HCT116 (cell line): ENCODE results near the gene PPP1R37. TPM values are rescaled to one million over a fixed set of nuclear protein-coding genes. Genes with fewer than 3 reads are reported as not detected.

Source experiments
- ATAC-seq: fragments of 200-7000 bp; cut with Tn5 transposase; 2 replicates; pipeline ENCODE4 v1.9.1; 2020; ENCODE audit warnings: mild to moderate bottlenecking, moderate library complexity
- BruUV-seq: library from RNA; stranded (reverse); fragments of 400-500 nt; replicated peaks from 2 replicates; lab custom pipeline; 2021; lab: Mats Ljungman, UMichigan
- CTCF ChIA-PET: fragments of 300-600 bp; sonication (Branson Sonifier 250); formaldehyde crosslinking; loops from one replicate; lab custom pipeline; 2021; ENCODE audit warnings: antibody characterized with exemption; lab: Charles Lee
- POLR2A ChIA-PET: fragments of 300-600, 350-600 bp; sonication (Branson Sonifier 250); formaldehyde crosslinking; loops from one replicate; lab custom pipeline; 2021; ENCODE audit warnings: antibody characterized with exemption; lab: Charles Lee
- RAD21 ChIA-PET, 2 experiments: fragments of 300-600 bp; sonication (Branson Sonifier 250); formaldehyde crosslinking; loops; one replicate each; lab custom pipeline; 2023; ENCODE audit warnings: low total read pairs in 2 of 2; ENCODE audit not compliant: uncharacterized antibody in 2 of 2, unreplicated experiment in 2 of 2, low non-redundant PET in 1 of 2; lab: Charles Lee
- DNase-seq: peaks from one replicate; pipeline ENCODE4 v3.0.0-alpha.2; 2010; ENCODE audit warnings: low read depth, low spot score
- H2AFZ ChIP-seq: fragments of 200-600 bp; shearing (Covaris generic), sonication (generic); 2 replicates; pipeline ENCODE4 v1.6.1; 2017; ENCODE audit warnings: low read depth, mixed run types, mixed read lengths, antibody characterized with exemption, low read length; ENCODE audit not compliant: poor library complexity, severe bottlenecking
- H3K27ac ChIP-seq: 2 replicates; pipeline ENCODE4 v1.5.1; 2012; ENCODE audit warnings: low read depth, low read length
- H3K27me3 ChIP-seq: fragments of 200-600 bp; sonication (generic); 2 replicates; pipeline ENCODE4 v1.6.1; 2016; ENCODE audit warnings: mixed run types, low read length, mixed read lengths; ENCODE audit not compliant: insufficient read depth
- H3K36me3 ChIP-seq, 2 experiments: fragments of 200-500 bp in 1 of 2; fragments of 200-600 bp in 1 of 2; sonication (Bioruptor generic) in 1 of 2; sonication (generic) in 1 of 2; 2 replicates each; pipeline versions ENCODE4 v1.5.1 to v1.6.1; 2014 to 2016; ENCODE audit warnings: low read length in 2 of 2, inconsistent platforms in 1 of 2, mixed read lengths in 1 of 2, mixed run types in 1 of 2; ENCODE audit not compliant: insufficient read depth in 2 of 2, control insufficient read depth in 1 of 2
- H3K4me1 ChIP-seq, 2 experiments: fragments of 200-600 bp in 1 of 2; sonication (generic) in 1 of 2; 2 replicates each; pipeline versions ENCODE4 v1.5.1 to v1.6.1; 2012 to 2017; ENCODE audit warnings: low read length in 2 of 2, inconsistent platforms in 1 of 2, mild to moderate bottlenecking in 1 of 2, mixed read lengths in 1 of 2, mixed run types in 1 of 2, moderate library complexity in 1 of 2; ENCODE audit not compliant: insufficient read depth in 2 of 2, control insufficient read depth in 1 of 2
- H3K4me2 ChIP-seq: fragments of 200-600 bp; sonication (generic); 2 replicates; pipeline ENCODE4 v1.6.1; 2017; ENCODE audit warnings: mixed run types, low read length, mixed read lengths
- H3K4me3 ChIP-seq, 2 experiments: fragments of 200-600 bp in 1 of 2; sonication (generic) in 1 of 2; replicated peaks in 1 of 2; 2 replicates each; pipeline ENCODE4 v1.5.1; 2011 to 2016; ENCODE audit warnings: low read length in 2 of 2, control low read depth in 1 of 2, low read depth in 1 of 2, mild to moderate bottlenecking in 1 of 2, mixed read lengths in 1 of 2, mixed run types in 1 of 2
- H3K79me2 ChIP-seq: fragments of 200-600 bp; sonication (generic); 2 replicates; pipeline ENCODE4 v1.6.1; 2017; ENCODE audit warnings: mild to moderate bottlenecking, mixed run types, low read length, moderate library complexity, mixed read lengths; ENCODE audit not compliant: insufficient read depth
- H3K9ac ChIP-seq: fragments of 200-600 bp; sonication (generic); 2 replicates; pipeline ENCODE4 v1.6.1; 2016; ENCODE audit warnings: low read length, mixed read lengths
- H3K9me2 ChIP-seq: fragments of 200-600 bp; sonication (generic), shearing (Covaris generic); 2 replicates; pipeline ENCODE4 v1.6.1; 2017; ENCODE audit warnings: mixed run types, mild to moderate bottlenecking, moderate library complexity; ENCODE audit not compliant: insufficient read depth
- H3K9me3 ChIP-seq, 2 experiments: fragments of 200-500 bp in 1 of 2; fragments of 200-600 bp in 1 of 2; sonication (Bioruptor generic) in 1 of 2; sonication (generic) in 1 of 2; 2 replicates each; pipeline ENCODE4 v1.6.1; 2014 to 2017; ENCODE audit warnings: low read length in 2 of 2, mixed read lengths in 2 of 2, inconsistent platforms in 1 of 2, low read depth in 1 of 2, mild to moderate bottlenecking in 1 of 2, mixed run types in 1 of 2, moderate library complexity in 1 of 2; ENCODE audit not compliant: control insufficient read depth in 1 of 2, insufficient read depth in 1 of 2
- H4K20me1 ChIP-seq: fragments of 200-600 bp; sonication (generic), shearing (Covaris generic); 2 replicates; pipeline ENCODE4 v1.6.1; 2017; ENCODE audit warnings: mixed run types, mild to moderate bottlenecking, moderate library complexity; ENCODE audit not compliant: insufficient read depth
- ATF3 ChIP-seq: IDR thresholded peaks from 2 replicates; pipeline ENCODE4 v1.6.1; 2012
- CBX3 ChIP-seq: IDR thresholded peaks from 2 replicates; pipeline ENCODE4 v1.6.1; 2012; ENCODE audit warnings: low read depth
- CTCF ChIP-seq, 3 experiments: fragments of 200-600 bp in 1 of 3; sonication (generic) in 1 of 3; IDR thresholded peaks in 2 of 3; conservative IDR thresholded peaks in 1 of 3; 2 replicates each; pipeline ENCODE4 v1.5.1; 2012 to 2017; ENCODE audit warnings: low read depth in 2 of 3, low read length in 2 of 3, antibody characterized with exemption in 1 of 3, borderline replicate concordance in 1 of 3, control low read depth in 1 of 3, mild to moderate bottlenecking in 1 of 3, mixed read lengths in 1 of 3, mixed run types in 1 of 3, moderate library complexity in 1 of 3; ENCODE audit not compliant: insufficient read depth in 1 of 3
- EGR1 ChIP-seq: IDR thresholded peaks from 2 replicates; pipeline ENCODE4 v1.6.1; 2012; ENCODE audit warnings: low read depth
- EZH2 ChIP-seq: fragments of 200-600 bp; sonication (generic); IDR thresholded peaks from 2 replicates; pipeline ENCODE4 v1.6.1; 2017; ENCODE audit warnings: antibody characterized with exemption, mixed run types
- EZH2phosphoT487 ChIP-seq: fragments of 200-600 bp; IDR thresholded peaks from 2 replicates; pipeline ENCODE4 v1.6.1; 2018; ENCODE audit warnings: antibody characterized with exemption, borderline replicate concordance
- FOSL1 ChIP-seq: IDR thresholded peaks from 2 replicates; pipeline ENCODE4 v1.6.1; 2012; ENCODE audit warnings: low read depth
- JUND ChIP-seq: IDR thresholded peaks from 2 replicates; pipeline ENCODE4 v1.6.1; 2012
- POLR2AphosphoS5 ChIP-seq: IDR thresholded peaks from 2 replicates; pipeline ENCODE4 v1.6.1; 2011; ENCODE audit warnings: mild to moderate bottlenecking, low read depth, low read length, moderate library complexity
- RAD21 ChIP-seq: IDR thresholded peaks from 2 replicates; pipeline ENCODE4 v1.6.1; 2012; ENCODE audit warnings: low read depth, mild to moderate bottlenecking
- SIN3A ChIP-seq: IDR thresholded peaks from 2 replicates; pipeline ENCODE4 v1.6.1; 2012; ENCODE audit warnings: low read depth
- SRF ChIP-seq: IDR thresholded peaks from 2 replicates; pipeline ENCODE4 v1.6.1; 2012; ENCODE audit warnings: low read depth
- TCF7L2 ChIP-seq: IDR thresholded peaks from 2 replicates; pipeline ENCODE4 v1.7.0; 2011; ENCODE audit warnings: borderline replicate concordance, inconsistent platforms; ENCODE audit not compliant: insufficient read depth, insufficient read length; ENCODE audit errors: extremely low read depth
- YY1 ChIP-seq: IDR thresholded peaks from 2 replicates; pipeline ENCODE4 v1.6.1; 2011; ENCODE audit warnings: low read length, low read depth, moderate library complexity, mild to moderate bottlenecking; ENCODE audit not compliant: insufficient replicate concordance; ENCODE audit errors: extremely low read depth
- ZBTB33 ChIP-seq: IDR thresholded peaks from 2 replicates; pipeline ENCODE4 v1.6.1; 2011; ENCODE audit warnings: mild to moderate bottlenecking, low read length, moderate library complexity; ENCODE audit not compliant: insufficient replicate concordance; ENCODE audit errors: extremely low read depth
- ZFX ChIP-seq: fragments of 450-650 bp; IDR thresholded peaks from 2 replicates; pipeline ENCODE4 v1.6.1; 2017
- ZNF274 ChIP-seq: fragments of 200-500 bp; sonication (Bioruptor generic); IDR thresholded peaks from 2 replicates; pipeline ENCODE4 v1.6.1; 2014; ENCODE audit warnings: mild to moderate bottlenecking, low read depth, low read length, inconsistent platforms
- intact Hi-C: fragments of 100-400 bp; cut with micrococcal nuclease; formaldehyde crosslinking; loops from 2 replicates; pipeline ENCODE4 v1.10.0; 2022
- total RNA-seq: library from RNA; stranded (reverse); gene quantifications from one replicate; pipeline ENCODE4 v1.2.1, GENCODE V29; 2021; ENCODE audit not compliant: unreplicated experiment
- TF ChIP-seq, protein P1 (sequence below): IDR thresholded peaks from 2 replicates; pipeline ENCODE4 v1.6.1; 2012

Gene PPP1R37
- total RNA-seq, 1 experiment from 2014 or later: 32.7 TPM

DNA sequence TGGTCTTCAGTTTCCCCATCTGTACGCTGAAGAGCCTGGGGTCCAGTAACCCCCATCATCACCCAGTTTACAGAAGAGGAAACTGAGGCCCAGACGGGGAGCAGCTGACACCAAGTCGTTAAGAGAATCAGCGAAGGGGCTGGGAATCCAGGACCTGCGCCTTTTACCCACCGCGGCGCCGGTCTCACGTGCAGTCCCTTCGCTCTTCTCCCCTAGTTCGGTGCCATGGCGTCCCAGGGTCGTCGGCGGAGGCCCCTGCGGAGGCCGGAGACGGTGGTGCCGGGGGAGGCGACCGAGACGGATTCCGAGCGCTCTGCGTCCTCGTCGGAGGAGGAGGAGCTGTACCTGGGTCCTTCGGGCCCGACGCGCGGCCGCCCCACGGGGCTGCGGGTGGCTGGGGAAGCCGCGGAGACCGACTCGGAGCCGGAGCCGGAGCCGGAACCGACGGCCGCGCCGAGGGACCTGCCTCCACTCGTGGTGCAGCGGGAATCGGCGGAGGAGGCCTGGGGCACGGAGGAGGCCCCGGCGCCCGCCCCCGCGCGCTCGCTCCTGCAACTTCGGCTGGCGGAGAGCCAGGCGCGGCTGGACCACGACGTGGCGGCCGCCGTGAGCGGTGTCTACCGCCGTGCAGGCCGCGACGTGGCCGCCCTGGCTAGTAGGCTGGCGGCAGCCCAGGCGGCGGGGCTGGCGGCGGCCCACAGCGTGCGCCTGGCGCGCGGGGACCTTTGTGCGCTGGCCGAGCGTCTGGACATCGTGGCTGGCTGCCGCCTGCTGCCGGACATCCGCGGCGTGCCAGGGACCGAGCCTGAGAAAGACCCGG lies 86.3 kb downstream of the PPP1R37 start:
- DNase-seq (no peak), ATAC-seq (peak; percentile 14)
- H3K9me3 ChIP-seq: no peaks in the 10 kb centered on the region
- peak overlapping the region; percentile 93 for H3K27ac ChIP-seq
- peak overlapping the region; percentile 22 for H2AFZ ChIP-seq
- intact Hi-C loops: loop anchor here (2.0 to 10.0 kb wide), 2 partner anchors 84 to 160 kb away; partner anchors contain the start of gene PPP1R37
- H3K9me2 ChIP-seq: no peaks in the 10 kb centered on the region
- H3K4me2 ChIP-seq: peak overlapping the region; percentile 92
- H3K4me3 ChIP-seq: peak overlapping the region; percentile 63 to 81
- no peaks in the 10 kb centered on the region for H3K27me3 ChIP-seq
- H3K79me2 ChIP-seq: peaks cover 10% of the 10 kb centered on the region
- ChIA-PET POLR2A (interaction anchor here (1.3 to 1.8 kb wide), 3 partner anchors 13 to 289 kb away, joined by 3 to 7 read pairs (median 5); no protein-coding TSS in a partner anchor), CTCF (interaction anchor here (1.0 to 2.1 kb wide), 7 partner anchors 8 to 260 kb away, joined by 4 to 12 read pairs (median 5); no protein-coding TSS in a partner anchor), RAD21 (interaction anchor here (0.9 to 1.1 kb wide), 2 partner anchors 87 to 160 kb away, joined by 3 to 4 read pairs; partner anchors contain the start of gene PPP1R37 (in 1 of the 2))
- H3K4me1 ChIP-seq: peaks cover 14 to 25% of the 10 kb centered on the region in 2 experiments; a peak in 3 of 4 replicates
- no peaks in the 10 kb centered on the region for H4K20me1 ChIP-seq
- no peaks in the 10 kb centered on the region for H3K36me3 ChIP-seq
- peak overlapping the region; percentile 92 for H3K9ac ChIP-seq
- TSS peak; percentile 70 for BruUV-seq
- TF ChIP-seq ATF3 (no peak), YY1 (no peak), CBX3 (no peak), SIN3A (no peak), EZH2phosphoT487 (no peak), ZNF274 (no peak), ZFX (peak; percentile 93), EGR1 (peak; percentile 79), POLR2AphosphoS5 (peak; percentile 20; the same call in 1 of the 2 replicates), SRF (no peak), EZH2 (no peak), CTCF (IDR thresholded peaks at IDR 0.05 in 2 of 3, conservative IDR thresholded peaks at IDR 0.05 in 1 of 3; ENCODE audit: borderline replicate concordance in 1 of 3, insufficient read depth in 1 of 3, low read depth in 2 of 3, low read length in 2 of 3) (no peak), FOSL1 (no peak), TCF7L2 (no peak), JUND (no peak), ZBTB33 (no peak), RAD21 (no peak)
- TF ChIP-seq, protein P1, sequence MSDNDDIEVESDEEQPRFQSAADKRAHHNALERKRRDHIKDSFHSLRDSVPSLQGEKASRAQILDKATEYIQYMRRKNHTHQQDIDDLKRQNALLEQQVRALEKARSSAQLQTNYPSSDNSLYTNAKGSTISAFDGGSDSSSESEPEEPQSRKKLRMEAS: no peak
